ENCODE data around the gene RAP2A.

GRCh38 chr13:97440598-97441170, 6.7 kb downstream of the RAP2A start:
- TF ChIP-seq POLR2A (IDR thresholded peaks at IDR 0.05) (no peak), CTCF (IDR thresholded peaks at IDR 0.05) (no peak)

Data from uterus (tissue), 2 donors.